HEK293 (cell line): ENCODE measurements around the gene TWF2.
"Not testable (repeated sequence)": the region's sequence is repeated elsewhere in the genome, so short reads cannot be mapped to it uniquely, and the experiment has no call there.

Source experiments
- CTCF ChIA-PET: fragments of 350-600 bp; formaldehyde crosslinking; extraction: SDS; loops from one replicate; lab custom pipeline; 2021; ENCODE audit warnings: antibody characterized with exemption; lab: Yijun Ruan, JAX
- POLR2A ChIA-PET: fragments of 300-600 bp; formaldehyde crosslinking; extraction: SDS; loops from one replicate; lab custom pipeline; 2020; ENCODE audit warnings: antibody characterized with exemption, inconsistent platforms; lab: Yijun Ruan, JAX
- H3K27ac ChIP-seq: fragments of 200-500 bp; sonication (Bioruptor generic); 2 replicates; pipeline ENCODE4 v1.5.1; 2014; ENCODE audit warnings: low read depth, low read length, control low read depth, inconsistent platforms; ENCODE audit errors: extremely low read depth
- H3K36me3 ChIP-seq, 2 experiments: fragments of 200-500 bp in 1 of 2; sonication (Bioruptor generic) in 1 of 2; 1 replicate in 1 of 2; 2 replicates in 1 of 2; pipeline ENCODE4 v1.5.1; 2014 to 2017; ENCODE audit warnings: inconsistent platforms in 2 of 2, low read length in 2 of 2; ENCODE audit not compliant: control insufficient read depth in 2 of 2, insufficient read depth in 1 of 2
- H3K4me1 ChIP-seq: fragments of 200-500 bp; sonication (Bioruptor generic); 2 replicates; pipeline ENCODE4 v1.5.1; 2014; ENCODE audit warnings: mild to moderate bottlenecking, low read length, inconsistent platforms; ENCODE audit not compliant: control insufficient read depth, insufficient read depth
- H3K4me3 ChIP-seq: 2 replicates; pipeline ENCODE4 v1.5.1; 2011; ENCODE audit warnings: low read depth, mild to moderate bottlenecking, control low read depth, low read length, moderate library complexity
- H3K9me3 ChIP-seq: fragments of 200-500 bp; sonication (Bioruptor generic); 2 replicates; pipeline ENCODE4 v1.5.1; 2014; ENCODE audit warnings: low read depth, low read length, inconsistent platforms; ENCODE audit not compliant: control insufficient read depth, insufficient read depth
- BCL11B ChIP-seq: fragments of 450-650 bp; formaldehyde crosslinking; IDR thresholded peaks from 2 replicates; pipeline ENCODE4 v1.5.1; 2016; ENCODE audit warnings: low read depth, missing biosample characterization, missing genetic modification characterization
- PRDM1 ChIP-seq: fragments of 450-650 bp; formaldehyde crosslinking; IDR thresholded peaks from 2 replicates; pipeline ENCODE4; 2016; ENCODE audit warnings: missing biosample characterization, missing genetic modification characterization
- SP2 ChIP-seq: fragments of 450-650 bp; formaldehyde crosslinking; IDR thresholded peaks from 2 replicates; pipeline ENCODE4 v1.5.1; 2016; ENCODE audit warnings: missing biosample characterization, missing genetic modification characterization
- ZBTB17 ChIP-seq: fragments of 450-650 bp; formaldehyde crosslinking; IDR thresholded peaks from 2 replicates; pipeline ENCODE4 v1.5.1; 2016; ENCODE audit warnings: missing biosample characterization, missing genetic modification characterization
- ZFHX2 ChIP-seq: fragments of 450-650 bp; formaldehyde crosslinking; conservative IDR thresholded peaks from 2 replicates; pipeline ENCODE4 v1.5.1; 2016; ENCODE audit warnings: missing biosample characterization, missing genetic modification characterization
- ZNF202 ChIP-seq: fragments of 450-650 bp; formaldehyde crosslinking; IDR thresholded peaks from 2 replicates; pipeline ENCODE4 v1.5.1; 2016; ENCODE audit warnings: missing biosample characterization, missing genetic modification characterization, borderline replicate concordance
- ZNF585B ChIP-seq: fragments of 450-650 bp; formaldehyde crosslinking; IDR thresholded peaks from 2 replicates; pipeline ENCODE4 v1.5.1; 2016; ENCODE audit warnings: missing biosample characterization, missing genetic modification characterization
- ZNF600 ChIP-seq: fragments of 450-650 bp; formaldehyde crosslinking; IDR thresholded peaks from 2 replicates; pipeline ENCODE4 v1.5.1; 2016; ENCODE audit warnings: missing biosample characterization, missing genetic modification characterization
- ZNF621 ChIP-seq: fragments of 450-650 bp; formaldehyde crosslinking; IDR thresholded peaks from 2 replicates; pipeline ENCODE4 v1.5.1; 2017; ENCODE audit warnings: missing biosample characterization, missing genetic modification characterization
- TF ChIP-seq, protein P1 (sequence below): fragments of 450-650 bp; formaldehyde crosslinking; IDR thresholded peaks from 2 replicates; pipeline ENCODE4 v1.5.1; 2017; ENCODE audit warnings: missing biosample characterization, missing genetic modification characterization
- TF ChIP-seq, protein P2 (sequence below): fragments of 450-650 bp; formaldehyde crosslinking; IDR thresholded peaks from 2 replicates; pipeline ENCODE4 v1.5.1; 2016; ENCODE audit warnings: missing biosample characterization, missing genetic modification characterization
- TF ChIP-seq, protein P3 (sequence below): fragments of 450-650 bp; formaldehyde crosslinking; IDR thresholded peaks from 2 replicates; pipeline ENCODE4 v1.5.1; 2016; ENCODE audit warnings: missing biosample characterization, missing genetic modification characterization
- TF ChIP-seq, protein P4 (sequence below): sonication (generic); formaldehyde crosslinking; IDR thresholded peaks from 2 replicates; pipeline ENCODE4 v1.8.1; 2022; ENCODE audit warnings: mild to moderate bottlenecking, moderate library complexity, missing genetic modification reagents
- TF ChIP-seq, protein P5 (sequence below): fragments of 450-650 bp; formaldehyde crosslinking; IDR thresholded peaks from 2 replicates; pipeline ENCODE4 v1.5.1; 2016; ENCODE audit warnings: missing biosample characterization, missing genetic modification characterization

TWF2 gene

DNA sequence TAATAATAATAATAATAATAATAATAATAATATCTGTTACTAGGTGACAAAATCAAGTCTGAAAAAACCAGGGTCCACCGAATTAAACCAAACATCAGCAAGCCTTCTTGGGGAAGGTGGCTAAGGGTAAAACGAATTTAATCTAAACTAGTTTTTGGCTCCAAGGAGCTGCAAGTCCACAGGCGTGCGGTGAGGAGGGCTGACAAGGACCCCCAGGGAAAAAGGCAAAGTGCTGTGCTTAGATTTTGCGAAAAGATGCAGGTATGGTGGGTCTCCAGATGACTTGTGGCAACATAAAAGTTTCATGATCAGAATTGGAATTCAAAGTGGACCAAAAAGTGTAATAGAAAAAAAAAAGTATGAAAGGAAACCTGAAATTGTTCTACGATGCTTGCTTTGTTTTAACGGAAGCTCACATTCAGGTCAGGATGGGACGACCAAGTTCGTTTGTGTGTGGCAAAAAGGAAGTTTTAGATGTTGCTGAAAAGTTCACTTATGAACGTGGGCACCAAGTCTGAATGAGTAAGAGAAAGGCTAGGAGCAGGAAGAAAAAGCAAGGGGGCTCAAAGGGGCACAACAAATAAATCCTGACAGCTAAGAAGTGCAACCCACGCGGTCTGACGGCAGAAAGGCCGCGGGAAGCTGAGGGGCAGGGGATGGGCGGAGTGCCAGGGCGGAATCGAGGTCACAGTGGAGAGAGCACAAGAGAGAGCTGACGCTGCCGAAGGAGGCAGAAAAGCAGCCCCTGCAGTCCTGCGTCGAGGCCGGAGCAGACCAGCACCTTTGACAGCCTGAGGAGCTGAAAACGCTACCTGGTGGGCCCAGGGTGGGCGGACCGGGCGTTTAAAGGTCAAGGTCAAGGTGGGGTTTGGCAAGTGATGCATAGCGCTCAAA is 38.4 kb upstream of the TWF2 start (continued):
- peak; percentile 79 for TF ChIP-seq ZBTB17
- TF ChIP-seq ZNF600 (tag by site-specific recombination) = peak; percentile 34
- TF ChIP-seq ZNF621 (tag by site-specific recombination) = no peak
- TF ChIP-seq, protein P1, sequence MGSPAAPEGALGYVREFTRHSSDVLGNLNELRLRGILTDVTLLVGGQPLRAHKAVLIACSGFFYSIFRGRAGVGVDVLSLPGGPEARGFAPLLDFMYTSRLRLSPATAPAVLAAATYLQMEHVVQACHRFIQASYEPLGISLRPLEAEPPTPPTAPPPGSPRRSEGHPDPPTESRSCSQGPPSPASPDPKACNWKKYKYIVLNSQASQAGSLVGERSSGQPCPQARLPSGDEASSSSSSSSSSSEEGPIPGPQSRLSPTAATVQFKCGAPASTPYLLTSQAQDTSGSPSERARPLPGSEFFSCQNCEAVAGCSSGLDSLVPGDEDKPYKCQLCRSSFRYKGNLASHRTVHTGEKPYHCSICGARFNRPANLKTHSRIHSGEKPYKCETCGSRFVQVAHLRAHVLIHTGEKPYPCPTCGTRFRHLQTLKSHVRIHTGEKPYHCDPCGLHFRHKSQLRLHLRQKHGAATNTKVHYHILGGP (tag by site-specific recombination) = no peak
- peak; percentile 14 for TF ChIP-seq BCL11B (tag by site-specific recombination)
- TF ChIP-seq, protein P2, sequence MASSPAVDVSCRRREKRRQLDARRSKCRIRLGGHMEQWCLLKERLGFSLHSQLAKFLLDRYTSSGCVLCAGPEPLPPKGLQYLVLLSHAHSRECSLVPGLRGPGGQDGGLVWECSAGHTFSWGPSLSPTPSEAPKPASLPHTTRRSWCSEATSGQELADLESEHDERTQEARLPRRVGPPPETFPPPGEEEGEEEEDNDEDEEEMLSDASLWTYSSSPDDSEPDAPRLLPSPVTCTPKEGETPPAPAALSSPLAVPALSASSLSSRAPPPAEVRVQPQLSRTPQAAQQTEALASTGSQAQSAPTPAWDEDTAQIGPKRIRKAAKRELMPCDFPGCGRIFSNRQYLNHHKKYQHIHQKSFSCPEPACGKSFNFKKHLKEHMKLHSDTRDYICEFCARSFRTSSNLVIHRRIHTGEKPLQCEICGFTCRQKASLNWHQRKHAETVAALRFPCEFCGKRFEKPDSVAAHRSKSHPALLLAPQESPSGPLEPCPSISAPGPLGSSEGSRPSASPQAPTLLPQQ (tag by site-specific recombination) = peak; percentile 42; the same call in 1 of the 2 replicates
- peak; percentile 85 for TF ChIP-seq ZFHX2
- peak; percentile 89 for TF ChIP-seq PRDM1
- TF ChIP-seq, protein P3, sequence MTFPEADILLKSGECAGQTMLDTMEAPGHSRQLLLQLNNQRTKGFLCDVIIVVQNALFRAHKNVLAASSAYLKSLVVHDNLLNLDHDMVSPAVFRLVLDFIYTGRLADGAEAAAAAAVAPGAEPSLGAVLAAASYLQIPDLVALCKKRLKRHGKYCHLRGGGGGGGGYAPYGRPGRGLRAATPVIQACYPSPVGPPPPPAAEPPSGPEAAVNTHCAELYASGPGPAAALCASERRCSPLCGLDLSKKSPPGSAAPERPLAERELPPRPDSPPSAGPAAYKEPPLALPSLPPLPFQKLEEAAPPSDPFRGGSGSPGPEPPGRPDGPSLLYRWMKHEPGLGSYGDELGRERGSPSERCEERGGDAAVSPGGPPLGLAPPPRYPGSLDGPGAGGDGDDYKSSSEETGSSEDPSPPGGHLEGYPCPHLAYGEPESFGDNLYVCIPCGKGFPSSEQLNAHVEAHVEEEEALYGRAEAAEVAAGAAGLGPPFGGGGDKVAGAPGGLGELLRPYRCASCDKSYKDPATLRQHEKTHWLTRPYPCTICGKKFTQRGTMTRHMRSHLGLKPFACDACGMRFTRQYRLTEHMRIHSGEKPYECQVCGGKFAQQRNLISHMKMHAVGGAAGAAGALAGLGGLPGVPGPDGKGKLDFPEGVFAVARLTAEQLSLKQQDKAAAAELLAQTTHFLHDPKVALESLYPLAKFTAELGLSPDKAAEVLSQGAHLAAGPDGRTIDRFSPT (tag by site-specific recombination) = peak; percentile 53; the same call in 1 of the 2 replicates
- TF ChIP-seq, protein P4, sequence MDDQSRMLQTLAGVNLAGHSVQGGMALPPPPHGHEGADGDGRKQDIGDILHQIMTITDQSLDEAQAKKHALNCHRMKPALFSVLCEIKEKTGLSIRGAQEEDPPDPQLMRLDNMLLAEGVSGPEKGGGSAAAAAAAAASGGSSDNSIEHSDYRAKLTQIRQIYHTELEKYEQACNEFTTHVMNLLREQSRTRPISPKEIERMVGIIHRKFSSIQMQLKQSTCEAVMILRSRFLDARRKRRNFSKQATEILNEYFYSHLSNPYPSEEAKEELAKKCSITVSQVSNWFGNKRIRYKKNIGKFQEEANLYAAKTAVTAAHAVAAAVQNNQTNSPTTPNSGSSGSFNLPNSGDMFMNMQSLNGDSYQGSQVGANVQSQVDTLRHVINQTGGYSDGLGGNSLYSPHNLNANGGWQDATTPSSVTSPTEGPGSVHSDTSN (CRISPR knock-in tag) = no peak
- no peak for TF ChIP-seq ZNF202 (tag by site-specific recombination)
- TF ChIP-seq, protein P5, sequence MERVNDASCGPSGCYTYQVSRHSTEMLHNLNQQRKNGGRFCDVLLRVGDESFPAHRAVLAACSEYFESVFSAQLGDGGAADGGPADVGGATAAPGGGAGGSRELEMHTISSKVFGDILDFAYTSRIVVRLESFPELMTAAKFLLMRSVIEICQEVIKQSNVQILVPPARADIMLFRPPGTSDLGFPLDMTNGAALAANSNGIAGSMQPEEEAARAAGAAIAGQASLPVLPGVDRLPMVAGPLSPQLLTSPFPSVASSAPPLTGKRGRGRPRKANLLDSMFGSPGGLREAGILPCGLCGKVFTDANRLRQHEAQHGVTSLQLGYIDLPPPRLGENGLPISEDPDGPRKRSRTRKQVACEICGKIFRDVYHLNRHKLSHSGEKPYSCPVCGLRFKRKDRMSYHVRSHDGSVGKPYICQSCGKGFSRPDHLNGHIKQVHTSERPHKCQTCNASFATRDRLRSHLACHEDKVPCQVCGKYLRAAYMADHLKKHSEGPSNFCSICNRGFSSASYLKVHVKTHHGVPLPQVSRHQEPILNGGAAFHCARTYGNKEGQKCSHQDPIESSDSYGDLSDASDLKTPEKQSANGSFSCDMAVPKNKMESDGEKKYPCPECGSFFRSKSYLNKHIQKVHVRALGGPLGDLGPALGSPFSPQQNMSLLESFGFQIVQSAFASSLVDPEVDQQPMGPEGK (tag by site-specific recombination) = peak; percentile 13
- peak; percentile 39 for TF ChIP-seq SP2
- no peak for TF ChIP-seq ZNF585B (tag by site-specific recombination)

DNA sequence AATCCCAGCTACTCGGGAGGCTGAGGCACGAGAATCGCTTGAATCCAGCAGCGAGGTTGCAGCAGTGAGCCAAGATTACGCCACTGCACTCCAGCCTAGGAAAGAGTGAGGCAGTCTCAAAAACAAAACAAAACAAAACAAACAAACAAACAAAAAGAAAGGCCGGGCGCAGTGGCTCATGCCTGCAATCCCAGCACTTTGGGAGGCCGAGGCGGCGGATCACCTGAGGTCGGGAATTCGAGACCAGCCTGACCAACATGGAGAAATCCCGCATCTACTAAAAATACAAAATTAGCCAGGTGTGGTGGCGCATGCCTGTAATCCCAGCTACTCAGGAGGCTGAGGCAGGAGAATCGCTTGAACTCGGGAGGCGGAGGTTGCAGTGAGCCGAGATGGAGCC is 35.8 kb upstream of the TWF2 start:
- CTCF ChIA-PET = interaction anchor here (0.6 kb wide), 1 partner anchor 33 kb away, joined by 3 read pairs; no protein-coding TSS in a partner anchor
- H3K36me3 ChIP-seq = peaks cover 15 to 52% of the 10 kb centered on the region in 2 experiments; a peak in 2 of 3 replicates
- H3K9me3 ChIP-seq, H3K4me3 ChIP-seq, H3K4me1 ChIP-seq, POLR2A ChIA-PET, H3K27ac ChIP-seq: not testable (repeated sequence)
